GM12874 (cell line): ENCODE data around the gene ARRB2.

ENCODE experiments used
- TF ChIP-seq, protein P1 (sequence below): IDR thresholded peaks from 2 replicates; pipeline ENCODE4 v1.5.1; 2011; ENCODE audit warnings: low read depth, mild to moderate bottlenecking, control low read depth, low read length, moderate library complexity; ENCODE audit not compliant: insufficient read depth

The ARRB2 gene

DNA sequence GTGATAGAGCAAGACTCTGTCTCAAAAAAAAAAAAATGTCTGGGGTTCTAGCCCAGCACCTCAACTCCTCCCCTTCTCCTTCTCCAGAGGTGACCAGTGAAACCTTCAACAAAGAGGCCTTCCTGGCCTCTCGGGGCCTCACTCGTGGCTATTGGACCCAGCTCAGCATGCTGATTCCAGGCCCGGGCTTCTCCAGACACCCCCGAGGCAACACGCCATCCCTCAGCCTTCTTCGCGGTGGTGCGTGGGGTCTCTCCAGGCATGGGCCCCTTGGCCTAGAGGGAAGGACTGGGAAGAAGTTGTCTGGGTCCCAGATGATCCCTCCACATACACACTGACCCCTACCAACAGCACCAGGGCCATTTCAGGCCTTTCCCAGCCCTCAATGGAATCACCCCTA, 32.8 kb downstream of the ARRB2 start:
- TF ChIP-seq, protein P1, sequence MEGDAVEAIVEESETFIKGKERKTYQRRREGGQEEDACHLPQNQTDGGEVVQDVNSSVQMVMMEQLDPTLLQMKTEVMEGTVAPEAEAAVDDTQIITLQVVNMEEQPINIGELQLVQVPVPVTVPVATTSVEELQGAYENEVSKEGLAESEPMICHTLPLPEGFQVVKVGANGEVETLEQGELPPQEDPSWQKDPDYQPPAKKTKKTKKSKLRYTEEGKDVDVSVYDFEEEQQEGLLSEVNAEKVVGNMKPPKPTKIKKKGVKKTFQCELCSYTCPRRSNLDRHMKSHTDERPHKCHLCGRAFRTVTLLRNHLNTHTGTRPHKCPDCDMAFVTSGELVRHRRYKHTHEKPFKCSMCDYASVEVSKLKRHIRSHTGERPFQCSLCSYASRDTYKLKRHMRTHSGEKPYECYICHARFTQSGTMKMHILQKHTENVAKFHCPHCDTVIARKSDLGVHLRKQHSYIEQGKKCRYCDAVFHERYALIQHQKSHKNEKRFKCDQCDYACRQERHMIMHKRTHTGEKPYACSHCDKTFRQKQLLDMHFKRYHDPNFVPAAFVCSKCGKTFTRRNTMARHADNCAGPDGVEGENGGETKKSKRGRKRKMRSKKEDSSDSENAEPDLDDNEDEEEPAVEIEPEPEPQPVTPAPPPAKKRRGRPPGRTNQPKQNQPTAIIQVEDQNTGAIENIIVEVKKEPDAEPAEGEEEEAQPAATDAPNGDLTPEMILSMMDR, result no peak

DNA sequence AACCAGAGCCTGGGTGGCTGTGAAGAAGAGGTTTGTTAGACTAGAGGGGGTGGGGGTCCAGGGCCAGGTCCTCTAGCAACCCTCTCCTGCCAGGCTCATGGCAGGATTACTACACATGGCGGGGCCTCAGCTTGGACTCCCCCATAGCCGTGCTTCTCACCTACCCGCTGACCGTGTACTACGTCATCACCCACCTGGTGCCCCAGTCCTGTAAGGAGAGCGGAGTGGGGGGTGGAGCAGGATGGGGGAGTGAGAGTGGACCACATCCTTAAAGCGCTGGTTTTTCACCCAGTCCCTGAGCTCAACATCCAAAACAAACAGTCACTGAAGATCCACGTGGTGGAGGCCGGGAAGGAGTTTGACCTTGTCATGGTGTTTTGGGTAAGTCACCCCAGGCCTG, 33.5 kb downstream of the ARRB2 start:
- TF ChIP-seq, protein P1, result no peak

DNA sequence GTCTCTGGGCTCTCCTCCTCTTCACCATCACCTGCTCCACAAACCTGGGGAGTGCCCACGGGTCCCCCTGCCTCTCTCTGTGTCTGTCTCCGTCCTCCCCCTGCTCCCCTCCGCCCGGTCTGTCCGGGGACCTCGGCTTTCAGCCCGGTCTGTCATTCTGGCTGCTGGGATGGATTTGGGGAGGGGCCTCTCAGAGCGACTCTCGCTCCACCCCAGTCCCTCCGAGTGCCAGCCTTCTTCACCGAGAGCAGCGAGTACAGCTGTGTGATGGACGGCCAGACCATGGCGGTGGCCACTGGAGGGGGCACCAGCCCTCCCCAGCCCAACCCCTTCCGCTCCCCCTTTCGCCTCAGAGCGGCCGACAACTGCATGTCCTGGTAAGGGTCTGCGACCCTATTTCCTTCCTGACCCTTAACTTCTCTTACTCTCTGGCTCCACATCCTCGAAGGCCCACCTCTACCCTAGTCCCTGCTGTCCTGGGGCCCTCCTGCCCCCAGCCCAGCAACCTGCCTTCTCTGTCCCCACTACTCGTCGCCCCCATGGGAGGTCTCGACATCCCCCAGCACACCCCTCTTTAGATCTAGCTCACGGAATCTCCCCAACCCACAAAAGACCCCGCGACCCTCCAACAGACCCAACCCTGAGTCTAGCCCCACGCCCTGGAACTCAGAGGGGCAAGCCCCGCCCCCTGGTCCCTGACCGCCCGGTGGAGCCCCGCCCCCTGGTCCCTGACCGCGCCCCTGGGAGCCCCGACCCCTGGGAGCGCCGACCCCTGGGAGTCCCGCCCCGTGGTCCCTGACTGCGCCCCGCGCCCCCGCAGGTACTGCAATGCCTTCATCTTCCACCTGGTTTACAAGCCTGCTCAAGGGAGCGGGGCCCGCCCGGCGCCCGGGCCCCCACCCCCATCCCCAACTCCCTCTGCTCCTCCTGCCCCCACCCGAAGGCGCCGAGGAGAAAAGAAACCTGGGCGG, 34.9 kb downstream of the ARRB2 start:
- TF ChIP-seq, protein P1, result no peak

DNA sequence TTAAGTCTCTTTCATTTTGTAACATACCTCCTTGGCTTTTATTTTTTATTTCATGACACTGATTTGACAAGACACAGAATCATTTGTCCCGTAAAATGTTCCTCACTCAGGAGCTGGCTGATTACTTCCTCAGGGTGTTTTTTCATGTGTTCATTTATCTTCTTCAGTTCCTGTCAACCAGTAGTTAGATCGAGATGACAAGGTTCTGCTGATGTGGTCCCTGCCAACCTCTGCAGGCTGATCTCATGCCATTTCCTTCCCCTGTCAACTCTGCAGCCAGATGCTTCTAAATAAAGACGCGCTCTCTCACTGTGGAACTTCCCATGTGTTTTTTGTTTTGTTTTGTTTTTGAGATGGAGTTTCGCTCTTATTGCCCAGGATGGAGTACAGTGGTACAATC, 37.4 kb downstream of the ARRB2 start:
- TF ChIP-seq, protein P1, result no peak

DNA sequence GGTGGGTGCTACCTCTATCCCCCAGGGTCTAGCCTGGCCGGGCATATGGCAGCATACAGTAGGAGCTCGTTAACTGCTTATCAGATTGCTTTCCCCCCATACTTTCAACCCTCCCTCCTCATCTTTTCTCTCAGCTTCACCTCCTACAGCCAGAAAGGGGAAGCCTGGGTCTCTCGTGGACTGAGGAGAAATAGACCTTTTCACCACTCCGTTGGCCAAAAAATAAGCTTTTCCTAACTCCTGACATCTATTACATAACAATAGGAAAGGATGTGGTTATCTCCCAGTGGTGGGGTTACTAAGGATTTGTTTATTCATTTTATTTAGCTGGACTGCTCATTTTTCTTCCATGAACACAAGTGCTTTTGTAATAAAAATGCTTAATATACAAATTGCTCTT, 38.3 kb downstream of the ARRB2 start:
- TF ChIP-seq, protein P1, result no peak

DNA sequence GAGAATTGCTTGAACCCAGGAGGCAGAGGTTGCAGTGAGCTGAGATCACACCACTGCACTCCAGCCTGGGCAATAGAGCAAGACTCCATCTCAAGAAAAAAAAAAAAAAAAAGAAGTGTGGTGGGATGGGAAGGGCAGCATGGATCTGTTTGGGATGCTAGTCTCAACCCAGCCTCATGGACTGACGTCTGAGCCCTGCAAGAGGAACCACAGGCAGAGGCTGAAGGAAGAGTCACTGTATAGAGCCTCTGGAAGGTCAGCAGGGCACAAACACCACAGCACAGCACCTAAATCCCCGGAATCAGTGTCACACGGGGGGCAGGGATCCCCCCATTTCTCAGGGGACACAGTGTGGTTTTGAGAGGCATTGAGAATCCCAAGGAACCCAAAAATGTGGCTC, 40.2 kb downstream of the ARRB2 start:
- TF ChIP-seq, protein P1, result no peak

DNA sequence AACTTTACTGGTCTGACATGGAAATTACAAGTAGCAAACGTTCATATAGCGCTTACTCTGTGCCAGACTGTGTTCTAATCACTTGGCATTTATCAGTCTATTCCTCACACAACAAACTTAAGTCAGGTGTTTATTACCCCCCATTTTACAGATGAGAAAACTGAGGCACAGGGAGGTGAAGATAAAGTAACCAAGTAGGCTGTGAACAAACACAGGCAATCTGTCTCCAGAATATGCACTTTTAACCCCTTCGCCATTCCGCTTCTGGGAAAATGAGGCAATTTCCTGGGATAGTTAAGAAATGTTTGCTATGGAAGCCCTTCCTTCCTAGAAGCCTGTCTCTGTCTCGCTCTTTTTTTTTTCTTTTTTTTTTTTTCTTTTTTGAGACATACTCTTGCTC, 41.5 kb downstream of the ARRB2 start:
- TF ChIP-seq, protein P1, result no peak
